ENCODE measurements around the gene GNAQ. TPM values are rescaled to one million over a fixed set of nuclear protein-coding genes. Genes with fewer than 3 reads are reported as not detected.

The GNAQ gene
- total and polyA plus RNA-seq, 2 of the 13 experiments (the other 11 are each of a cell fraction or from before 2014, with no cell fraction given), result 16.5 to 17.7 TPM

GRCh38 chr9:77843871-77844155 lies 187.8 kb downstream of the GNAQ start (continued):
- TF ChIP-seq KIAA2018 (CRISPR knock-in tag; IDR thresholded peaks at IDR 0.05; ENCODE audit: borderline replicate concordance), result no peak
- no peak for TF ChIP-seq ZNF841 (CRISPR knock-in tag; IDR thresholded peaks at IDR 0.05; ENCODE audit: borderline replicate concordance)

GRCh38 chr9:77843076-77843870 lies 188.3 kb downstream of the GNAQ start:
- DNase-seq (ENCODE audit: low spot score) (no peak), FAIRE-seq (no peak), ATAC-seq (no peak)
- H3K27ac ChIP-seq (ENCODE audit: extremely low read length, insufficient read depth, low read length), result no peak overlapping the region
- H3K4me3 ChIP-seq (replicated peaks in 1 of 3; ENCODE audit: insufficient read depth in 1 of 3, low read depth in 2 of 3, low read length in 3 of 3), result no peak overlapping the region
- no peaks in the 10 kb centered on the region for H3K9me3 ChIP-seq (ENCODE audit: low read length)
- 96% methylated on average over 4 of the region's 4 CpGs for WGBS (ENCODE audit: low lambda C conversion rate)
- H3K79me2 ChIP-seq (ENCODE audit: insufficient read depth, low read length), result no peaks in the 10 kb centered on the region
- H2AFZ ChIP-seq (ENCODE audit: low read length), result no peak overlapping the region
- no peaks in the 10 kb centered on the region for H4K20me1 ChIP-seq (ENCODE audit: insufficient read depth, low read length)
- intact Hi-C loops (cut with micrococcal nuclease; ENCODE audit: unreplicated experiment) (no loop called here), in situ Hi-C loops (cut with HindIII; ENCODE audit: extremely low pct_ligation_motif_present, low pct_unique_long_range_greater_than_20kb) (no loop called here)
- H3K36me3 ChIP-seq (replicated peaks in 1 of 2; ENCODE audit: control insufficient read depth in 1 of 2, insufficient read depth in 2 of 2, low read length in 2 of 2), result no peaks in the 10 kb centered on the region; a peak in 1 of 5 replicates
- H3K9ac ChIP-seq (ENCODE audit: insufficient read depth, low read depth, low read length), result no peak overlapping the region
- peaks cover 18% of the 10 kb centered on the region for H3K4me1 ChIP-seq (ENCODE audit: insufficient read depth, low read length)
- BruUV-seq (replicated peaks), result no TSS peak
- H3K4me2 ChIP-seq (ENCODE audit: low read depth, low read length), result no peak overlapping the region
- H3K27me3 ChIP-seq (ENCODE audit: control insufficient read depth in 1 of 2, insufficient read depth in 2 of 2, low read length in 2 of 2), result no peaks in the 10 kb centered on the region
- CTCF ChIA-PET (ENCODE audit: low intra/inter-chr PET ratio, low total read pairs), result no interaction called here
- TF ChIP-seq, protein P1, sequence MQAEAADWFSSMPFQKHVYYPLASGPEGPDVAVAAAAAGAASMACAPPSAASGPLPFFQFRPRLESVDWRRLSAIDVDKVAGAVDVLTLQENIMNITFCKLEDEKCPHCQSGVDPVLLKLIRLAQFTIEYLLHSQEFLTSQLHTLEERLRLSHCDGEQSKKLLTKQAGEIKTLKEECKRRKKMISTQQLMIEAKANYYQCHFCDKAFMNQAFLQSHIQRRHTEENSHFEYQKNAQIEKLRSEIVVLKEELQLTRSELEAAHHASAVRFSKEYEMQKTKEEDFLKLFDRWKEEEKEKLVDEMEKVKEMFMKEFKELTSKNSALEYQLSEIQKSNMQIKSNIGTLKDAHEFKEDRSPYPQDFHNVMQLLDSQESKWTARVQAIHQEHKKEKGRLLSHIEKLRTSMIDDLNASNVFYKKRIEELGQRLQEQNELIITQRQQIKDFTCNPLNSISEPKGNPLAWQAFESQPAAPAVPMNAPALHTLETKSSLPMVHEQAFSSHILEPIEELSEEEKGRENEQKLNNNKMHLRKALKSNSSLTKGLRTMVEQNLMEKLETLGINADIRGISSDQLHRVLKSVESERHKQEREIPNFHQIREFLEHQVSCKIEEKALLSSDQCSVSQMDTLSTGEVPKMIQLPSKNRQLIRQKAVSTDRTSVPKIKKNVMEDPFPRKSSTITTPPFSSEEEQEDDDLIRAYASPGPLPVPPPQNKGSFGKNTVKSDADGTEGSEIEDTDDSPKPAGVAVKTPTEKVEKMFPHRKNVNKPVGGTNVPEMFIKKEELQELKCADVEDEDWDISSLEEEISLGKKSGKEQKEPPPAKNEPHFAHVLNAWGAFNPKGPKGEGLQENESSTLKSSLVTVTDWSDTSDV (CRISPR knock-in tag; IDR thresholded peaks at IDR 0.05), result no peak
- POLR2A ChIA-PET, result no interaction called here

All from HepG2 (cell line).